Astrocyte of the spinal cord (primary cell): ENCODE results near the gene BAHCC1.
A peak's percentile ranks its signal among the peaks of the same experiment; 100 is the strongest.

Experiments used
- DNase-seq: peaks from one replicate; pipeline ENCODE4 v3.0.0; 2011; ENCODE audit warnings: low read depth, low spot score
- H3K4me3 ChIP-seq: 2 replicates; pipeline ENCODE4 v1.5.1; 2011; ENCODE audit warnings: low read depth, mild to moderate bottlenecking, low read length, moderate library complexity
- in situ Hi-C: cut with HindIII; loops from 2 replicates; pipeline ENCODE4 v1.10.0; 2017; ENCODE audit warnings: low sequenced_read_pairs
- TF ChIP-seq, protein P1 (sequence below): IDR thresholded peaks from 2 replicates; pipeline ENCODE4 v1.5.1; 2012; ENCODE audit warnings: low read depth, mild to moderate bottlenecking, low read length, inconsistent platforms

BAHCC1 gene

DNA sequence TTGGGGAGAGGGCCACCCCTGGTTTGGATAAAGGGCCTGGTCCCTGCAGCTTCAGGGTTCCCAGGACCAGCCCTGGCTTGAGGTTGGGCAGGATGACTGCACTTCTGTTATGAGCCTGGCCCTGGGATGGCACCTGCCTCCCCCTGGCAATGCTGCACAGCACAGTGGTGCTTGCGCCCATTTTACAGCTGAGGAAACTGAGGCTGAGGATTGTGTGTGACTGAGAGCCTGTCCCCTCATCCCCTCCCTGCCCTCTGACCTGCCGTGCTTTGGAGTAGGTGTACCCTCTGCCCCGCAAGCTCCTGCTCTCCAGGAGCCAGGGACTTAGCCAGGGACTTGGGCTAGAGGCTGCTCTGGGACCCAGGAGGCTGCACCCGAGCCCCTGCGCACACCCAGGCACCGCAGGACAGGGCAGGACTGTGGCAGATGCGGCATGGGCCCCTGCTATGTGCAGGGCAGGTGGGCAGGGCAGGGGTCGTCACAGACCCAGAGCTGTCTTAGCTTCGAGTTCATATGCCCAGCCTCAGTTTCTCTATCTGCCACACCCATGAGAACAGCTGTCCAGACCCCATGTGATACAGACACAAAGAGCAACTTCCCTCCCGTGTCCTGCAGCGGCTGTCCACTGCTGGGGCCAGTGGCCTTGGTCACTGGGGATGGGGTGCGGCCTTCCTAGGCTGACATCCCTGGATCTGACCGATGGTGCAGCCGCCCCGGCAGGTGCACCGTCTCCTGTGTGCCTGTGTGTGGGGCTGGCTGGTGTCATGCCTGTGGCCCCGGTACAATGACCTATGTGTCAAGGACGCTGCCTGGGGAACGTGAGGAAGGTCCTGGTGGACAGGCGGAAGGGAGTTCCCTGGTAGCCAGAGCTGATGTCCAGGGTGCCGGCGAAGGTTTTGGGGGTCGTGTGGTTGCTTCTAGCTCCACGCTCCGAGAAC, 36.6 kb downstream of the BAHCC1 start:
- no peak overlapping the region for H3K4me3 ChIP-seq
- no peak for DNase-seq
- TF ChIP-seq, protein P1, sequence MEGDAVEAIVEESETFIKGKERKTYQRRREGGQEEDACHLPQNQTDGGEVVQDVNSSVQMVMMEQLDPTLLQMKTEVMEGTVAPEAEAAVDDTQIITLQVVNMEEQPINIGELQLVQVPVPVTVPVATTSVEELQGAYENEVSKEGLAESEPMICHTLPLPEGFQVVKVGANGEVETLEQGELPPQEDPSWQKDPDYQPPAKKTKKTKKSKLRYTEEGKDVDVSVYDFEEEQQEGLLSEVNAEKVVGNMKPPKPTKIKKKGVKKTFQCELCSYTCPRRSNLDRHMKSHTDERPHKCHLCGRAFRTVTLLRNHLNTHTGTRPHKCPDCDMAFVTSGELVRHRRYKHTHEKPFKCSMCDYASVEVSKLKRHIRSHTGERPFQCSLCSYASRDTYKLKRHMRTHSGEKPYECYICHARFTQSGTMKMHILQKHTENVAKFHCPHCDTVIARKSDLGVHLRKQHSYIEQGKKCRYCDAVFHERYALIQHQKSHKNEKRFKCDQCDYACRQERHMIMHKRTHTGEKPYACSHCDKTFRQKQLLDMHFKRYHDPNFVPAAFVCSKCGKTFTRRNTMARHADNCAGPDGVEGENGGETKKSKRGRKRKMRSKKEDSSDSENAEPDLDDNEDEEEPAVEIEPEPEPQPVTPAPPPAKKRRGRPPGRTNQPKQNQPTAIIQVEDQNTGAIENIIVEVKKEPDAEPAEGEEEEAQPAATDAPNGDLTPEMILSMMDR: no peak
- in situ Hi-C loops: no loop called here

DNA sequence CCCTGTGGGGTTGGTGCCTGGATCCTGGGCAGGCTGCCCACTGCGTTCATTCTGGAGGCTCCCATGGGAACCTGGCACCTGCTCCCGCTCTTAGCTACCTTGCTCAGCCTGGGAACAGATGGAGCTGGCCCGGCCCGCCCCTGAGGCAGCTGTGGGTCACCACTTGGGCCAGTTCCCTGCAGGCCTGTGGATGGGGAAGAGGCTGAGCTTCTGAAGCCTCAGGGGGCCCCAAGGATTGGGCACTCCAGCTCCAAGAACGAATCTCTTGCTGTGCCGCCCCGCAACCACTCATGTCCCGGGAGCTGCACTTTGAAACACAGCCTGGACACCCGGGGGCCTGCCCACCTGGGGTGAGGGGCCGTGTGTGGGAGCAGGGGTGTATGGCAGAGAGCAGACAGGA, 37.7 kb downstream of the BAHCC1 start:
- H3K4me3 ChIP-seq: no peak overlapping the region
- in situ Hi-C loops: no loop called here
- DNase-seq: peak; percentile 35
- TF ChIP-seq, protein P1: no peak

DNA sequence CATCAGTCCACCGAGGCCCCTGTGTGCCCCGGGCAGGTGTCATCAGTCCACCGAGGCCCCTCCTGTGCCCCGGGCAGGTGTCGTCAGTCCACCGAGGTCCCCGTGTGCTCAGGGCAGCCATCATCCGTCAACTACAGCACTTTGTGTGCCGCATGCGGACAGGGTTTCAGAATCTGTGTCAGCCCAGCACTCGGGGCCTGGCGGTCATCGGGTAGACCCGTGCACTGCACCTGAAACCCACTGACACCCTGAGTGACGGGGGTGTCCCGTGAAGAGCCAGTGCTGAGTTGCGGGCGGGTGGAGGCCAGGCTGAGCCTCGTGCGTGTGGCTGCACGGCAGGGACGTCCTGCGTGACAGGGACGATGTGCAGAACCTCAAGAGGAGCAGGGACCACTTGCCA, 38.4 kb downstream of the BAHCC1 start:
- in situ Hi-C loops: no loop called here
- TF ChIP-seq, protein P1: no peak
- no peak overlapping the region for H3K4me3 ChIP-seq
- no peak for DNase-seq

DNA sequence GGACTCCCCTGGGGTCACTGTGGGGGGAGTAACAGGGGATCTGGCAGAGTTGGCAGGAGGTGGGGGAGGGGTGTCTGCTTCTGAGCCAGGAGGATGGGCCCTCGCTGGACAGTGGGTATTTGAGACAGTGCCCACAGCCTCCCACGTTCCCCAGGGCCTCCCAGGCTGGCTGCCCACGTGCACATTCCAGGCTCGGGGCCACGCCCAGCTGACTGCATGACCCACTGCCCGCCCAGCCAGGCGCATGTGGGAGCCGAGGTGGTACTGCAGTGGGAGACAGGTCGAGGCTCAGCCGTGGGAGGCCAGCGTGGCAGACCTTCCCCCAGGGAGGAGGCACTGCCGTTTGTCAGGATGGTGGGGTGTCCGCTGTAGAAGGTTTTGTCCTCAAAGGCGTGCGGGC, 38.8 kb downstream of the BAHCC1 start:
- H3K4me3 ChIP-seq: no peak overlapping the region
- no peak for DNase-seq
- TF ChIP-seq, protein P1: no peak

DNA sequence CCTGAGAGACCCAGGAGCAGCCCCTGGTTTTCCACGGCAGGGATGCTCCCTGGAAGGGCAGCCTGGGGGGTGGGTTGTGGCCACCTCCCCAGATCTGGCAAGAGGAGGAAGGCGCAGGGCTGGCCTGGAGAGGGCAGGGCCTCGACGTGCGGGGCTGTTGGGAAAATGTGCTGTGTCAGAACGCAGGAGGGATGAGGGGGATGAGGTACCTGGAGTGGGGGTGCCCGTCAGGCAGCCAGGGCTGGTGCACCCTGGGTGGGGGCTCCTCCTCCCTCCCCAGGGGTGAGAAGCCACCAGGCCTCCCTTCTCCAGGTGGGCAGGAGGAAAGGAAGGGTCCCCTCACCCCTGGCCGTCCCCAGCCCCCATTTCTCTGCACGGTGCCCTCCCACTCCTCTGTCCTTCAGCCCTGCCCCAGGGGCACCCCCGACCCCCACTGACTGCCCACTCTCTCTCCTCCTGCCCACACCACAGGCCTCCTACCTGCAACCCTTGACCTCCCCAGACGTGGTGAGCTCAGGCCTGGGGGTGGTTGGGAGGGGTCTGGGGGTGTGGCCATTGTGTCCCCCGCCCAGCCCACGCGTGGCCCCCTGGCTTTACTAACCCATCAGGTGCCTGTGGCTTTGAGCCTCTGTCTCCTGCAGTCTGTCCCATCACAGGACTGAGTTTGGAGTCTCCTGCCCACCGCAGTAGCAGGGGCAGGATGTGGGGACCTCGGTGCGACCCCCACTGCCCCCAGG, 39.6 kb downstream of the BAHCC1 start:
- in situ Hi-C loops: no loop called here
- no peak for DNase-seq
- H3K4me3 ChIP-seq: no peak overlapping the region
- TF ChIP-seq, protein P1: no peak

More for the DNA sequence above, 38.8 kb downstream of the BAHCC1 start:
- in situ Hi-C loops: no loop called here

DNA sequence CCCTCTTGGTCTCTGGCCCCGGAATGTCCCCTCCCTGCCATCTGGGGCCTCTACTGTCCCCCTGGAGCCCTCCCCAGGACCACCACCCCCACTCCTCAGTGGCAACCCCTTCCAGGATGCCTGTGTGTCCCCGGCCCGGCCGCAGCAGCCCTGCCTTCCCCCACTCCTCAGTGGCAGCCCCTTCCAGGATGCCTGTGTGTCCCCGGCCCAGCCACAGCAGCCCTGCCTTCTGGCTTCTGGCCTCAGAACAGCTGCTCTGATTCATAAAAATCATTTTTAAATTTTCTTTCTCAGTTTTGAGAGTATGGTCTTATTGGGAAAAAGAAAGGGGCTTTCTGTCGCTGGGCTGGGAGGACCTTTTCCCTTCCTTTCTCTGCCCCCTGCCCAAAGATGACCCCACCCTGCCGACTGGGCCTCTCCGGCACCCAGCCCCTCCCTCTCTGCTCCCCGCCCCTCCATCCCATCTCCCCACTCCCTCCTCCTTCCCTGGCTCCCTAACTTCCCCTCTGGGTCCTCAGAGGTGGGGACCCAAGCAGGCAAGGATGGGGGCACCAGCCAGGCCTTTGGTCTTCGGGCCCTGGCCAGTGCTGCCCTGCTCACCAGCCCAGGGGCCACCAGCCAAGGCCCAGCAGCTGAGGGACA, 40.5 kb downstream of the BAHCC1 start:
- no peak overlapping the region for H3K4me3 ChIP-seq
- no peak for DNase-seq
- TF ChIP-seq, protein P1: no peak
- in situ Hi-C loops: no loop called here
